GDM1 (cell line): Measurements from ENCODE around the gene ARID4A.
"Not testable (repeated sequence)": the region's sequence is repeated elsewhere in the genome, so short reads cannot be mapped to it uniquely, and the experiment has no call there.

Source experiments
- DNase-seq: peaks from one replicate; lab custom pipeline; 2025; lab: John Stamatoyannopoulos, UW

The ARID4A gene

DNA sequence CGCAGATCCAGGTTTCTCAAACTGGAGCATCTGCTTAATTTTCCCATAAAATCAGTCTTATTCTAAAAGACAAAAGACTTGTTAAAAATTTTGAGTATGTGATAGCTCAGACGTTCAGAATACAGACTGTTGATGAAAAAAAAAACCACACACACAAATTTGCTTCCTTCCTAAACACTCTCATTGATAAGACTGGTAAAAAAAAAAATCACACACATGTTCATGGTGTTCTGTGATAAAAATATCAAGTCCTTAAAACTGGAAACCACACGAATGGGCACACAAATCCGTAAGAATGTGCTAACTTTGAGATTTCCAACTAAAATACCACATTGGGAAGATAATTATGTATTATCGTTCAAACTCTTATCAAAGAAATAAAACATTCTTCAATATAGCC is 6.7 kb upstream of the ARID4A start:
- no peak for DNase-seq

- no peak for DNase-seq
Measured at GRCh38 chr14:58292187-58292586, 6.2 kb upstream of the ARID4A start.

DNA sequence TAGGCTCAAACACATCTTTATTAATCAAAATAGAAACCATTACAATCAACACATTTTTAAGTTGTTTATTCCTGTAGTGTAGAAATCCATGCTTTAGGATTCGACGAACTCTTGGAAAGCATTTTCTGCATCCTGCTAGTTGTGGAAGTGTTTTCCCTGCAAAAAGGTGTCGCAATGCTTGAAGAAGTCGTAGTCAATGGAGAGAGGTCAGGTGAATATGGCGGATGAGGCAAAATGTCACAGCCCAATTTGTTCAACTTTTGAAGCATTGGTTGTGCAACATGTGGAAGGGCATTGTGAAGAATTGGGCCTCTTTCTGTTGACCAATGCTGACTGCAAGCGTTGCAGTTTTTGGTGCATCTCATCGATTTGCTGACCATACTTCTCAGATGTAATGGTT is 4.2 kb upstream of the ARID4A start:
- no peak for DNase-seq

GRCh38 chr14:58296726-58297125 is 1.6 kb upstream of the ARID4A start:
- no peak for DNase-seq

GRCh38 chr14:58297412-58297761 is 968 bp upstream of the ARID4A start:
- DNase-seq, result no peak

GRCh38 chr14:58297762-58298476 is 436 bp upstream of the ARID4A start:
- peak; percentile 99 for DNase-seq

- no peak for DNase-seq
Measured at GRCh38 chr14:58299401-58300330, 1.3 kb downstream of the ARID4A start.

DNA sequence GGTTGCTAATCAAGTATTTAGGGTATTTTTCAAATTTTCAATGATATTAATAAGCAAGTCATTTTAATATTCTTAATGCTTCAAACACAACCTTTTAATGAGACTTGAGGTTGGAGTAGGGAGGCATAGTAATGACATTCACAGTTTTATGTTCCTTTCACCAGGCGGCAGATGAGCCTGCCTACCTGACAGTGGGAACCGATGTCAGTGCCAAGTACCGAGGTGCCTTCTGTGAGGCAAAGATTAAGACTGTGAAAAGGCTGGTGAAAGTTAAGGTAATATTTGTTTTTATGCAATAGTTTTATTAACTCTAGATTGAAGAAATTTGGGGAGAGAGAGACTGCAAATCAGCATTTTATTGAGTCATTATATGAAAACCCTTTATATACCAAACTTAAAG is 3.1 kb downstream of the ARID4A start:
- DNase-seq, result no peak

- DNase-seq, result no peak
Measured at GRCh38 chr14:58305730-58306129, 7.4 kb downstream of the ARID4A start.

GRCh38 chr14:58307597-58308316 is 9.4 kb downstream of the ARID4A start:
- DNase-seq, result no peak

DNA sequence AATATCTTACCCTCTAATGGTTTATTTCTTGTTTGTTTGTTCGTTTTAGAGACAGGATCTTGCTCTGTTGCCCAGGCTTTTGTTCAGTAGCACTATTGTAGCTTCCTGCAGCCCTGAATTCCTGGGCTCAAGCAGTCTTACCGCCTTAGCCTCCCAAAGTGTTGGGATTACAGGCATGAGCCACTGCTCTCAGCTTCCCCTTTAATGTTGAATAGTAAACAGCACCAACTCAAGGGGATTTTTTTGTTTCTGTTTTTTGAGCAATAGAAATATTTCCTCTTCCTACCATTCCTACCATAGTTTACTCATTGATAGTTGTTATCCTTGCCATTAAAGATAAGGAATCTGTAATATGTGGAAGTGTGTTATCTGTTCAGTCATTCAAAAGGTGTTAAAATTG is 10.7 kb downstream of the ARID4A start:
- DNase-seq, result no peak

- DNase-seq, result no peak
Measured at GRCh38 chr14:58313699-58314098, 15.3 kb downstream of the ARID4A start.

- DNase-seq, result no peak
Measured at GRCh38 chr14:58315606-58316005, 17.3 kb downstream of the ARID4A start.

GRCh38 chr14:58327019-58327418 is 28.7 kb downstream of the ARID4A start:
- no peak for DNase-seq

DNA sequence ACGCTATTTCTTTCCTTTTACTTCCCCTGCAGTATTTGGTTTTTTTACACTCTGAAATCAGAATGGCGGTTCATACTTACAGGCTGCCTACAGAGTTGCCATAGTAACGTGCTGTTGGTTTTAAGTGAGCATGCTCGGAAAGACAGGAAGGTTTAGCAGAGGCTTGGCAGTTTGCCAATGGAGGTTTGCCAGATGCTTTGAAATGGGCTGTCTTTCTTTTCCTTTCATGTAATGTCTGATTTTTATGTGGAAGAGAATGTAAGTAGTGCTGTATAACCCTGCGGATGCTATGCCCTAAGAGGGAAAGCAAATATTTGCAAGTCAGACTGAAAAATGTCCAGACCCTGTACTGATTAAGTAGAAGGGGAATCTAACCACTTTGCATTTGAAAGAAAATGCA is 32.8 kb downstream of the ARID4A start:
- DNase-seq, result peak; percentile 88

- no peak for DNase-seq
Measured at GRCh38 chr14:58332561-58332960, 34.2 kb downstream of the ARID4A start.

DNA sequence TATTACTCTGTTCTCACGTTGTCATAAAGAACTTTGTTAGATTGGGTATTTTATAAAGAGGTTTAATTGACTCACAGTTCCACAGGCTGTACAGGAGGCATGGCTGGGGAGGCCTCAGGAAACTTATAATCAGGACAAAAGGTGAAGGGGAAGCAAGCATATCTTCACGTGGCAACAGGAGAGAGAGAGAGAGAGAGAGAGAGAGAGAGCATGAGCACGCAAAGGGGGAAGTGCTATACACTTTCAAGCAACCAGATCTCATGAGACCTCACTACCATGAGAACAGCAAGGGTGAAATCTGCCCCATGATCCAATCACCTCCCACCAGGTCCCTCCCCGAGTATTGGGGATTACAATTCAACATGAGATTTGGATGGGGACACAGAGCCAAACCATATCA is 41.3 kb downstream of the ARID4A start:
- not testable (repeated sequence) for DNase-seq

DNA sequence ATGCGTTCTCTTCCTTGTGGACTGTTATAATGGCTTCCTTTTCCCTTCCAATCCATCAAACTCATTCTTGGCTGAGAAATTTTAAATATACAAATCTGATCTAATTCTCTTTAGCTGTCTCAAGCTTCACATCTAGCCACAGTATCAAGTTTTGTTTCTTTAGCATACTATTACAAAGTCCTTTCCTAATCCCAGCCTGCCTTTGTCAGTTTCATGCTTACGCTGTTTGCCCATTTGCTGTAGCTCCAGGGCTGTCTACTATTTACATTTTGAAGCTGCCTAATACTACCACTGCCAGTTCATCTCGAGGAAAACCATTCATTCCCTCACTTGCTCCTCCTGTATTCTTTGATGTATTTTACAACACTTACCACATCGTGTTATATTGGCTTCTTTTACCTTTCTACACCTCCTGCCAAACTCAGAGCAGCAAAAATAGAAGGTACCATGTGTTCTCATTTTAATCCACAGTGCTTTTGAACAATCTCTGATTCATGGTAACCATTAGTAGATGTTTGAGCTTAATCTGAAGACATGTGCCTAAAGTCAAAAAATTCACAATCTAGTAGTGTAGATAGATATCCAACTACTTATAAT is 42.9 kb downstream of the ARID4A start:
- no peak for DNase-seq

- not testable (repeated sequence) for DNase-seq
Measured at GRCh38 chr14:58343535-58343934, 45.2 kb downstream of the ARID4A start.

DNA sequence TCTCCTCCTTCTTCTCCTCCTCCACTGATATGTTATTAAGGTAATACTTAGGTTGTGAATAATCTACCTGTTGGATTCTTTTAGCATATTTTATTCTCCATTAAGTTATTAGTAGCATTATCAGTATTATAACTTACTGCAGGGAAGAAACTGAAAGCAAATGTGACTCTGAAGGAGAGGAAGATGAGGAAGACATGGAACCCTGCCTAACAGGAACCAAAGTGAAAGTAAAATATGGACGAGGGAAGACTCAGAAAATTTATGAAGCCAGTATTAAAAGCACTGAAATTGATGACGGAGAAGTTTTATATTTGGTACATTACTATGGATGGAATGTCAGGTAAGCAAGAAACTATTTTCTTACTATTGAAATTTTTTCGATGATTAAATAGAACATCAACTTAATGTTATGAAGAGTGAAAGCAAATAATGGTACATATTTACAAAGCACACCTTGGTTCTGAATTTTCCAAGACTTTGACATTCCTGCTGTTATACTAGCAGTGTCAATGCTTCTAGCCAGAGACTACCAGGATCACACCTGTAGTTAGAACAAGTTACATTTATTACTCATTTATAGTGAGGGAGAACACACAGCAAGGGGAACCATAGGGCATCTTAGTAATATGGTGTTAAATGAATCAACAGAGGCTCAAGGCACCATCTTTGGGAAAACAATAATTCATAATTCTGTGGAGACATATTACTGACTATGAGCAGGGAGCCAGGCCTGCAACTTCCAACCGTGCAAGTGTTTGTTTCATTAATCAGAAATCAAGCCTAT is 55.4 kb downstream of the ARID4A start:
- DNase-seq, result no peak

DNA sequence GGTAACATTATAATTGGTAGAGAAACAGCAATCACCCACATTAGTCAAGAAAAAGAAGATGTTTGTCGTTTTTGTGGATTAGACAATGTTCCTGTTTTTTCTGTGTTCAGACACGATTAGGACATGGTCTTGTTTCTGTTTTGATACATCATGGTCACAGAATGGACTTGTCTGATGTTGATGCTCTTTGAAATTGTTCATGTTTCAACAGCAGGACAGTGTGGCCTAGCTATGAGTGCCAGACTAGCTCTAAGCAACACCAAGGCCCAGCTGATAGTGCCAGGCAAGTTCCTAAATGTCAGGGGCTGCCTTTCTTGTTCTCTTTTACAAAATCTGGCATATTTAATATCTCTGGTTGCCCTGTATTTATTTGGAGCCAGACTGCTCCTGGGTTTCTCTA is 56.5 kb downstream of the ARID4A start:
- DNase-seq, result no peak

DNA sequence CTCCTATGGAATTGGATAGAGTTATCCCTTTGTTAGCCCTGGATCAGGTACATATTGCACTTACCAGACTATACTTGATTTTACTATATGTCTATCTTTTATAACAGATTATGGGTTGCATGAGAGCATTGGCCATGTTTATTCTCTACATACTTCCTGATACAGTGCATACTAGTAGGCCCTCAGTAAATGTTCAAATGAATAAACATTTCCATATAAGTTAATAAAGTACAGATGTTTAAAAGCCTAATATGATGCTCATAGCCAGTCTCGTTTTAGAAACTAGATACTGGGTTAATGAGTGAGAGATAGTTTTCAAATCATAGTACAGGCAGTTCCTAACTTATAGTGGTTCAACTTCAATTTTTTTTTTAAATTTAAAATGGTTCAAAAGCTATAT is 57.9 kb downstream of the ARID4A start:
- DNase-seq, result no peak
